HL-60 (cell line): Measurements from ENCODE around the gene SHISAL2A.

Experiments used
- DNase-seq, 2 experiments: peaks; one replicate each; pipeline ENCODE4 v3.0.0-alpha.2; 2010 to 2020; ENCODE audit warnings: low read depth in 1 of 2, low spot score in 1 of 2
- H3K27ac ChIP-seq: fragments of 250-450 bp; sonication (Bioruptor Pico); replicated peaks from 2 replicates; pipeline ENCODE4 v1.5.1; 2020; ENCODE audit warnings: mild to moderate bottlenecking, moderate library complexity
- H3K27me3 ChIP-seq: fragments of 250-450 bp; sonication (Bioruptor Pico); 2 replicates; pipeline ENCODE4 v1.5.1; 2021; ENCODE audit warnings: mild to moderate bottlenecking, moderate library complexity; ENCODE audit not compliant: insufficient read depth, poor library complexity, severe bottlenecking
- H3K4me3 ChIP-seq: replicated peaks from 2 replicates; pipeline ENCODE4 v1.5.1; 2011; ENCODE audit warnings: mild to moderate bottlenecking, control low read depth, low read length; ENCODE audit not compliant: insufficient read depth
- CTCF ChIP-seq: IDR thresholded peaks from one replicate; pipeline ENCODE4 v1.5.1; 2011; ENCODE audit warnings: low read length, control low read depth, inconsistent platforms; ENCODE audit not compliant: insufficient read depth
- GABPA ChIP-seq: IDR thresholded peaks from 2 replicates; pipeline ENCODE4 v1.6.1; 2012; ENCODE audit warnings: low read depth
- POLR2AphosphoS5 ChIP-seq: IDR thresholded peaks from 2 replicates; pipeline ENCODE4 v1.6.1; 2012; ENCODE audit warnings: low read depth
- REST ChIP-seq: IDR thresholded peaks from 2 replicates; pipeline ENCODE4 v1.6.1; 2012; ENCODE audit warnings: low read depth; ENCODE audit not compliant: insufficient replicate concordance
- SPI1 ChIP-seq: IDR thresholded peaks from 2 replicates; pipeline ENCODE4 v1.6.1; 2012; ENCODE audit warnings: low read depth, mild to moderate bottlenecking, borderline replicate concordance

Gene SHISAL2A

GRCh38 chr1:52593495-52593894, 39.5 kb upstream of the SHISAL2A start:
- TF ChIP-seq SPI1 (no peak), CTCF (no peak), GABPA (no peak), POLR2AphosphoS5 (no peak), REST (no peak)
- Histone ChIP-seq H3K27me3 (no peaks in the 10 kb centered on the region), H3K27ac (no peak overlapping the region), H3K4me3 (no peak overlapping the region)
- no peak for DNase-seq

GRCh38 chr1:52595061-52595460, 37.9 kb upstream of the SHISAL2A start:
- no peak for DNase-seq
- TF ChIP-seq CTCF, result no peak
- no peak for TF ChIP-seq GABPA
- TF ChIP-seq REST, result no peak
- TF ChIP-seq POLR2AphosphoS5, result no peak
- TF ChIP-seq SPI1, result no peak
- H3K27me3 ChIP-seq, result no peaks in the 10 kb centered on the region
- no peak overlapping the region for H3K4me3 ChIP-seq
- no peak overlapping the region for H3K27ac ChIP-seq

- DNase-seq, result no peak
- no peak for TF ChIP-seq REST
- no peak for TF ChIP-seq SPI1
- no peak for TF ChIP-seq GABPA
- TF ChIP-seq CTCF, result no peak
- no peak for TF ChIP-seq POLR2AphosphoS5
- Histone ChIP-seq H3K4me3 (no peak overlapping the region), H3K27me3 (no peaks in the 10 kb centered on the region), H3K27ac (no peak overlapping the region)
These were observed 35.1 kb upstream of the SHISAL2A start for GRCh38 chr1:52597912-52598311.
